ENCODE measurements around the gene NAGLU.
"Not testable (repeated sequence)": the region's sequence is repeated elsewhere in the genome, so short reads cannot be mapped to it uniquely, and the experiment has no call there.

Gene NAGLU

GRCh38 chr17:42535155-42536047 is 640 bp upstream of the NAGLU start:
- Histone ChIP-seq H3K4me3 (ENCODE audit: low read length) (peak overlapping the region; percentile 72), H3K9ac (ENCODE audit: low read depth, low read length) (peak overlapping the region; percentile 82; the same call in 1 of the 2 replicates), H3K9me3 (ENCODE audit: insufficient read depth, low read depth, low read length) (no peaks in the 10 kb centered on the region), H3K4me1 (ENCODE audit: insufficient read depth, low read length) (peaks cover 9% of the 10 kb centered on the region; the same call in 1 of the 2 replicates), H3K36me3 (ENCODE audit: insufficient read depth, low read length) (peaks cover 6% of the 10 kb centered on the region; the same call in 1 of the 2 replicates), H3K27ac (ENCODE audit: low read depth, low read length) (peak overlapping the region; percentile 15; the same call in 1 of the 2 replicates), H3K27me3 (ENCODE audit: insufficient read depth, low read length) (peaks cover 20% of the 10 kb centered on the region)
- WGBS, result 52% methylated on average over 26 of the region's 26 CpGs

GRCh38 chr17:42536372-42537155 is 523 bp downstream of the NAGLU start:
- 2% methylated on average over 65 of the region's 65 CpGs for WGBS
- H3K4me3 ChIP-seq (ENCODE audit: low read length), result peak overlapping the region; percentile 72
- H3K9me3 ChIP-seq (ENCODE audit: insufficient read depth, low read depth, low read length), result no peaks in the 10 kb centered on the region
- peaks cover 11% of the 10 kb centered on the region for H3K27me3 ChIP-seq (ENCODE audit: insufficient read depth, low read length)
- H3K9ac ChIP-seq (ENCODE audit: low read depth, low read length), result peak overlapping the region; percentile 82
- H3K4me1 ChIP-seq (ENCODE audit: insufficient read depth, low read length), result peaks cover 9% of the 10 kb centered on the region; the same call in 1 of the 2 replicates
- peak overlapping the region; percentile 45 for H3K27ac ChIP-seq (ENCODE audit: low read depth, low read length)
- H3K36me3 ChIP-seq (ENCODE audit: insufficient read depth, low read length), result peaks cover 13% of the 10 kb centered on the region; the same call in 1 of the 2 replicates

GRCh38 chr17:42537156-42537805 is 1.2 kb downstream of the NAGLU start:
- Histone ChIP-seq H3K27ac (ENCODE audit: low read depth, low read length) (no peak overlapping the region), H3K9ac (ENCODE audit: low read depth, low read length) (peak overlapping the region; percentile 82; the same call in 1 of the 2 replicates), H3K4me3 (ENCODE audit: low read length) (peak overlapping the region; percentile 72), H3K36me3 (ENCODE audit: insufficient read depth, low read length) (peaks cover 13% of the 10 kb centered on the region; the same call in 1 of the 2 replicates), H3K27me3 (ENCODE audit: insufficient read depth, low read length) (peaks cover 8% of the 10 kb centered on the region; the same call in 1 of the 2 replicates), H3K9me3 (ENCODE audit: insufficient read depth, low read depth, low read length) (no peaks in the 10 kb centered on the region), H3K4me1 (ENCODE audit: insufficient read depth, low read length) (peaks cover 9% of the 10 kb centered on the region; the same call in 1 of the 2 replicates)
- 86% methylated on average over 31 of the region's 31 CpGs for WGBS

GRCh38 chr17:42537826-42538451 is 1.9 kb downstream of the NAGLU start:
- H3K27ac ChIP-seq (ENCODE audit: low read depth, low read length), result no peak overlapping the region
- peaks cover 14% of the 10 kb centered on the region; the same call in 1 of the 2 replicates for H3K36me3 ChIP-seq (ENCODE audit: insufficient read depth, low read length)
- H3K27me3 ChIP-seq (ENCODE audit: insufficient read depth, low read length), result peaks cover 8% of the 10 kb centered on the region; the same call in 1 of the 2 replicates
- H3K9ac ChIP-seq (ENCODE audit: low read depth, low read length), result no peak overlapping the region
- WGBS, result 98% methylated on average over 5 of the region's 5 CpGs
- no peak overlapping the region for H3K4me3 ChIP-seq (ENCODE audit: low read length)
- no peaks in the 10 kb centered on the region for H3K9me3 ChIP-seq (ENCODE audit: insufficient read depth, low read depth, low read length)
- H3K4me1 ChIP-seq (ENCODE audit: insufficient read depth, low read length), result peaks cover 9% of the 10 kb centered on the region; the same call in 1 of the 2 replicates

GRCh38 chr17:42538482-42538881 is 2.4 kb downstream of the NAGLU start:
- Histone ChIP-seq H3K4me1 (ENCODE audit: insufficient read depth, low read length) (peaks cover 9% of the 10 kb centered on the region; the same call in 1 of the 2 replicates), H3K27ac (ENCODE audit: low read depth, low read length) (no peak overlapping the region), H3K9ac (ENCODE audit: low read depth, low read length) (no peak overlapping the region), H3K27me3 (ENCODE audit: insufficient read depth, low read length) (peaks cover 5% of the 10 kb centered on the region; the same call in 1 of the 2 replicates), H3K4me3 (ENCODE audit: low read length) (no peak overlapping the region), H3K36me3 (ENCODE audit: insufficient read depth, low read length) (peaks cover 19% of the 10 kb centered on the region; the same call in 1 of the 2 replicates), H3K9me3 (ENCODE audit: insufficient read depth, low read depth, low read length) (no peaks in the 10 kb centered on the region)
- WGBS, result 98% methylated on average over 14 of the region's 14 CpGs

- not testable (repeated sequence) for H3K4me1 ChIP-seq (ENCODE audit: insufficient read depth, low read length); H3K9me3 ChIP-seq (ENCODE audit: insufficient read depth, low read depth, low read length); H3K9ac ChIP-seq (ENCODE audit: low read depth, low read length); H3K27me3 ChIP-seq (ENCODE audit: insufficient read depth, low read length); H3K27ac ChIP-seq (ENCODE audit: low read depth, low read length); H3K4me3 ChIP-seq (ENCODE audit: low read length)
- WGBS, result 97% methylated on average over 4 of the region's 4 CpGs
- peaks cover 24% of the 10 kb centered on the region; the same call in 1 of the 2 replicates for H3K36me3 ChIP-seq (ENCODE audit: insufficient read depth, low read length)
These were observed 4.5 kb downstream of the NAGLU start for GRCh38 chr17:42540558-42540957.

GRCh38 chr17:42541041-42541833 is 5.2 kb downstream of the NAGLU start:
- H3K4me1 ChIP-seq (ENCODE audit: insufficient read depth, low read length), result peaks cover 6% of the 10 kb centered on the region; the same call in 1 of the 2 replicates
- H3K9me3 ChIP-seq (ENCODE audit: insufficient read depth, low read depth, low read length), result no peaks in the 10 kb centered on the region
- H3K27ac ChIP-seq (ENCODE audit: low read depth, low read length), result no peak overlapping the region
- no peak overlapping the region for H3K4me3 ChIP-seq (ENCODE audit: low read length)
- no peak overlapping the region for H3K9ac ChIP-seq (ENCODE audit: low read depth, low read length)
- no peaks in the 10 kb centered on the region for H3K27me3 ChIP-seq (ENCODE audit: insufficient read depth, low read length)
- 92% methylated on average over 16 of the region's 17 CpGs for WGBS
- H3K36me3 ChIP-seq (ENCODE audit: insufficient read depth, low read length), result peaks cover 24% of the 10 kb centered on the region; the same call in 1 of the 2 replicates

GRCh38 chr17:42543190-42544079 is 7.4 kb downstream of the NAGLU start:
- WGBS, result 96% methylated on average over 39 of the region's 39 CpGs

GRCh38 chr17:42544874-42545283 is 8.8 kb downstream of the NAGLU start:
- H3K9me3 ChIP-seq (ENCODE audit: insufficient read depth, low read depth, low read length), result no peaks in the 10 kb centered on the region
- no peak overlapping the region for H3K27ac ChIP-seq (ENCODE audit: low read depth, low read length)
- H3K9ac ChIP-seq (ENCODE audit: low read depth, low read length), result no peak overlapping the region
- H3K4me1 ChIP-seq (ENCODE audit: insufficient read depth, low read length), result no peaks in the 10 kb centered on the region
- peaks cover 18% of the 10 kb centered on the region; the same call in 1 of the 2 replicates for H3K36me3 ChIP-seq (ENCODE audit: insufficient read depth, low read length)
- no peaks in the 10 kb centered on the region for H3K27me3 ChIP-seq (ENCODE audit: insufficient read depth, low read length)
- H3K4me3 ChIP-seq (ENCODE audit: low read length), result no peak overlapping the region
- 76% methylated on average over 8 of the region's 8 CpGs for WGBS

More at GRCh38 chr17:42543190-42544079, 7.4 kb downstream of the NAGLU start:
- no peak overlapping the region for H3K9ac ChIP-seq (ENCODE audit: low read depth, low read length)
- H3K4me3 ChIP-seq (ENCODE audit: low read length), result no peak overlapping the region
- no peaks in the 10 kb centered on the region for H3K4me1 ChIP-seq (ENCODE audit: insufficient read depth, low read length)
- no peaks in the 10 kb centered on the region for H3K9me3 ChIP-seq (ENCODE audit: insufficient read depth, low read depth, low read length)
- no peak overlapping the region for H3K27ac ChIP-seq (ENCODE audit: low read depth, low read length)
- H3K27me3 ChIP-seq (ENCODE audit: insufficient read depth, low read length), result no peaks in the 10 kb centered on the region
- H3K36me3 ChIP-seq (ENCODE audit: insufficient read depth, low read length), result peaks cover 24% of the 10 kb centered on the region; the same call in 1 of the 2 replicates
